A549 treated with CORT108297 at 1 μM for 4 hours (cell line): ENCODE measurements around the gene MAP1LC3B2. TPM values are rescaled to one million over a fixed set of nuclear protein-coding genes. Genes with fewer than 3 reads are reported as not detected.

Experiments used
- total RNA-seq: library from RNA; stranded (reverse); fragments of 200-300 nt; extraction: Qiagen RNA extraction; gene quantifications from 5 replicates; pipeline ENCODE4 v1.2.3, GENCODE V29; 2022

The MAP1LC3B2 gene
- 1.1 to 1.7 TPM (median 1.4 TPM) in 5 replicates for total RNA-seq

DNA sequence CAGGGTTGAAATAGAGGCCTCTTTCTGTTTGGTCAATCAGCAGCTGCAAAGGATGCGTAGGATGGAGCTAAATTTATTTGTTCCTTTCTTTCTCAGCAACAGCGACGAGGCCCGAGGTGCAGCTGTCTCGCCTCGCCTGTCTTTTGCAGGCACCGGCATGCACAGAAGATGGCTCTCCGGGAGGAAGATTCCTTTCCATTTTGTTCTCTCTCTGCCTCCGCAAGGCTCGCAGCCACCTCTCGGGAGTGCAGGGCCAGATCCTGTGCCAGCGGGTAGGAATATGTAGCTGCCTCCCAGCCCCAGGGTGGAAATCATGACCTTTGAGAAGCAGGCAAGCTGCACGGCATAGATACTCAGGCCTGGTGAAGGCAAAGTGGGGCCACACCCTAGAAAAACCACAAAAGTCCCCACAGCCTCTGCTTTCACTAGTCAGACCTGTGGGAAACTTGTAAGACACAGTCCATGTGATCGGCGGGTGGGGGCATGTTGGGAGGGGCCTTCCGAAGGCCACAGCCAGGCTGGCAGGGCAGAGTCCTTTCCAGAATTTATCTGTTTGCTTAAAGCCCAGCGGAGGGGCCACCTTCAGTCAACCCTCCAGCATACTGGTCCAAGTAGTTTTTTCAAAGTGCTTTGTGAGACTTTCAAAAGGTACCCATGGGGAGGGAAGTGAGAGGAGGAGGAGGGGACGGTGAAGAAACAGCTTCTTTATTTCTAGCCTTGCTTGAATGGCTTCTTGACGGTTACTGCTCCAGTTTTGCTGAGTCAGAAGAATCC, at the start of gene MAP1LC3B2:
TSS of gene MAP1LC3B2 (plus strand) at position 220 of the 774 bp plus-strand sequence. CDS start 16,562 bp downstream, outside the sequence.

Other genes starting within 250 kb of the MAP1LC3B2 start
- gene SPRING1, start 178.7 kb downstream of the MAP1LC3B2 start, total RNA-seq: 14.8 to 27.4 TPM (median 24.8 TPM) in 5 replicates
- 1.5 to 3.4 TPM (median 2.2 TPM) in 5 replicates for gene RNFT2, start 178.9 kb downstream of the MAP1LC3B2 start, total RNA-seq